Neural cell (in vitro differentiated cells): Measurements from ENCODE around the gene BLM. TPM values are rescaled to one million over a fixed set of nuclear protein-coding genes. Genes with fewer than 3 reads are reported as not detected.

Experiments
- polyA plus RNA-seq: library from polyadenylated mRNA; depleted of rRNA; stranded (reverse); fragments of >200 nt; gene quantifications from 2 replicates; pipeline ENCODE4 v1.2.3, GENCODE V29; 2014
- small RNA-seq, 3 experiments: library from RNA; depleted of rRNA; stranded (forward); fragments of <200 nt; gene quantifications; one replicate each; pipeline ENCODE3, GENCODE V24; 2012

Gene BLM
- polyA plus RNA-seq, 1 donor from 2014 or later: 4.5 TPM

Small RNA genes lying within 50 kb of the gene (small RNA-seq; reads per million reads assigned to genes)
- gene RF00093 (0 reads per million in 3 experiments), gene RN7SL363P (0 reads per million in 3 experiments)

Other genes starting within 250 kb of the BLM start
- gene CRTC3, start 187.4 kb upstream of the BLM start, polyA plus RNA-seq: 5.5 and 17.1 TPM in 2 replicates
- 2.9 and 4.3 TPM in 2 replicates for gene FURIN, start 151.2 kb downstream of the BLM start, polyA plus RNA-seq
- not detected in 2 replicates for gene FES, start 167.2 kb downstream of the BLM start, polyA plus RNA-seq
- gene MAN2A2, start 186.0 kb downstream of the BLM start, polyA plus RNA-seq: 59.8 and 102 TPM in 2 replicates
- gene HDDC3, start 215.2 kb downstream of the BLM start, polyA plus RNA-seq: 20.1 and 34.6 TPM in 2 replicates
- gene UNC45A, start 217.9 kb downstream of the BLM start, polyA plus RNA-seq: 41.3 and 51.4 TPM in 2 replicates
- 4.5 and 8.2 TPM in 2 replicates for gene RCCD1, start 237.5 kb downstream of the BLM start, polyA plus RNA-seq